Measurements from ENCODE around the gene IRX6. TPM values are rescaled to one million over a fixed set of nuclear protein-coding genes. Genes with fewer than 3 reads are reported as not detected.

IRX6 gene
- total RNA-seq, 1 experiment from 2014 or later, result 0.23 TPM

DNA sequence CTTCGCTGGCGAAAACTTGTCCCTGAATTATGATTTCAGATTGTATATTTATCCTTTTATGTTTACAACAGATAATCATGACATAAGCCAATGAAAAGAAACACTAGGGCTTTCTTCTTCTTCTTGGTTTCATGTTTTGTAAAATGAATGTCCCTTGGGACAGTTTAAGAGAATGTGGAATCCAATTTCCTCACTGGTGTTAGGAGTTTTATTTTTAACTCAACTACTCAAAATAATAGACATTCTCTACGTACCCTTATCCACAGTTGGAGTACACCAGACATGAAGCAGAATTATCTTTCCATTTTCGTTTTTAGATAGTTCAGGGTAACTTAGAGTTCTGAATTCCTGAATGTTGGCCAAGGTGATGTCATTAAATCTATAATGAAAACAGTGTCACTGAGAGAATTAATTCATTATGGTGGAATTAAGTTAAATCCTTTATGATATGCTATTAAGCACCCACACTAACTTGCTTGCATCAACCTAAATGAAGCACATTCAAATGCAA lies 43.4 kb downstream of the IRX6 start:
- no peak for DNase-seq (ENCODE audit: low read depth)

DNA sequence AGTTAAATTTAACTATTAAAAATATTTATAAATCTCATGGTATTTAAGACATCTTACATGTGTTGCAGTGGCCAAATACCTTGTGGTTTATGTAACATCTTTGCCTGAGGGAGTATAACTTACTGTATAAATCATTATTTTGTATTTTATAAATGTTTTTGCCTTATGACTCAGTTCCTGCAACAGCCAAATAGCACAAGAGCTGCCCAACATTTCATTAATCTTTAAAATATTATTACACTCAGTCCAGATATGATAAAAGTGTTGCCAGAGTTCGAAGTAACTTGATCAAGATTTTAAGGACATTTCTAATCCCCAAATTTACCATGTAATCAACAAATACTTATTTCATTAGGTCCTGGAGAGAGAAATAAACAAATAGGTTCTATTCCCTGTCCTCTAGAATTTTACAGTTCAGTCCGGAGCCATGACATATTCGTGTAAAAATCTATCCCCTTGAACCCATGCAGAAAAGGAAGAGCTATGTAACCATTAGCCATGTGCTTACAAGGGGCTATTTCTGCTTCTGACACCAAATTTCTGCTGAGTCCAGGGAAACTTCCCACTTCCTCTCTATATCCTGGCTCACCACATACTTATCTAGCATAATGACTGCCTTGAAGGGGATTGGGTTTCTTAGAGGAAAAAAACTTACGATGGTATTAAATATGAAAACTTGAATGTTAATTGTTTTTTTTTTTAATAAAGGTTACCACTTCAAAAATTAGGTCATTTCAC lies 44.0 kb downstream of the IRX6 start:
- peak; percentile 27 for DNase-seq (ENCODE audit: low read depth)

DNA sequence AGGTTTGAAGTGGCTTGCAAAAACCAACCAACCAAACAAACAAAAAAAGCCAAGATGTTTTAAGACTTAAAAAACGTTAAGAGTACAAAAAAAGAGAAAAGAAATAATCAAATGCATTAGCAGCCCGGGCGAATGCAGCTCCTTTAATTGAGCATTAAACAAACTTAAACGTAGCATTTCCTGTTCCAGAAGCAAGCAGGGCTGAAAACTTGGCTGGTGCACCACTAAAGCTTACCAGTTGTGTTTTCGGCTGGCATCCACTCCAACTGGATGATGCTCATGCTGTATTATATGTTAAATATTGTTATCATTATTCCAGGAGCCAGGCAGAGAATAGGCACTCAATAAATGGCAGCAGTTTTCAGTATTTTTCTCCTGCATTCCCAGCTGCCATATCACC lies 45.1 kb downstream of the IRX6 start:
- no peak for DNase-seq (ENCODE audit: low read depth)

DNA sequence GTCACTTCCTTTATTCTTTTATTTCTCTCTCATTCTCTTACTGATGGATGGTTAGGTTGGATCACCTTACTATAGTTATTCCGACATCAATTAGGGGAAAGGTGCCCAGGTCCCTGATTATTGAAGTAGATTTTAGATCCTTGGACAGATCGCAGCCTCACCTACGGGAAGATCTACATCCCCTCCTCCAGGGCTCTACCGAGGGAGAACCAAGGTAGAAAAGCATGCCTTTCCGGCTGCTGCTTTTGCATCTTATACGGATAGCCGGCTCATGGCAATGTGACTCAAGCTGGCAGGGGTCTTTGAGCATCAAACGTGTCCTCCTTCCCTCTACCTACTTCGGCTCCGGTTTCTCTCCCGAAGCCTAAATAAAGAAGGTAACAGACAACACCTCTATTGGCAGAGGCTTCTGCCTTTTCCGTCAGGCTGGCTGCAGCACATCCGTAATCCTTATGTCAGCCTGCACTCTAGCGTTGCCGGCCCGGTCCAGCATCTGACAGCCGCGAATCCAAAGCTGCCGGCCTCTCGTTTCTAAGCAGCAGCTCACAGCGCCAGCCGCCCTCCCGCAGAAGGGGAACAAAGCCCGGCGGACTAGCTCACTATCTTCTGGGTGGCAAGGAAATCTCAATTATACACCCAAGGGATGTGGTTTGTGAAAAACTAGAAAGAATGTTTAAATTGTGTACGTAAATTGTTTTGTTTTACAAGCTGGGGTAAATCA lies 46.9 kb downstream of the IRX6 start:
- DNase-seq (ENCODE audit: low read depth), result peak; percentile 73

DNA sequence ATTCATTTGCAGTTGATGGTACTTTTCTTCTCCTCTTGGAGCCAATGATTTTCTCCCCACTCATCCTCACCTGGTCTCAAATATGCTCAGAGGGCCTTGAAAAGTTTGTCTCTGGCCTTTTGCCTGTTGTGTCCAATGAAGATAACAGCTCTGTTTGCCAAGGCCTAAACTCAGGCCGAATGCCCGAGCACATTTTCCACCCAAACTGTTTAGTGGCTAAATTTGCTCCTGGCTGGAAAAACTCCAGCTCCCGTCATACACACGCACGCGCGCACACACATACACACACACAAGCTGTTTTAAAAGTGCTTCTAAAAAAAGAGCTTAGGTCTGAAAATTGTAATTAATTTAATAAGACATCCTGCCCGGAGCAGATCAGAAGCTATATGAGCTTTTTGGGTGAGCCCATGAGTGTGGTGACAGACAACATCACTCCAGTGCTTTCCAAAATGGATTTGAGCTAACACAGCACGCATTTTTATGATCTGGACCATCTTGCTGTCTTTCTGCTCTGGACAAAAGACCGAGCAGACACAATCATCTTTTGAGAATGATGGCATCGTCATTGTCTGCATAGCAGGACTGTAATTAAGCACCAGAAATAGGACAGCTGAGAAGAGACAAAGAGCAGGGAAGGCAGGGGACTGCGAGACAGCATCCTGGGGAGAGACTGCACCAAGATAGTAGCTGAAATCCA lies 48.9 kb downstream of the IRX6 start:
- DNase-seq (ENCODE audit: low read depth), result no peak

DNA sequence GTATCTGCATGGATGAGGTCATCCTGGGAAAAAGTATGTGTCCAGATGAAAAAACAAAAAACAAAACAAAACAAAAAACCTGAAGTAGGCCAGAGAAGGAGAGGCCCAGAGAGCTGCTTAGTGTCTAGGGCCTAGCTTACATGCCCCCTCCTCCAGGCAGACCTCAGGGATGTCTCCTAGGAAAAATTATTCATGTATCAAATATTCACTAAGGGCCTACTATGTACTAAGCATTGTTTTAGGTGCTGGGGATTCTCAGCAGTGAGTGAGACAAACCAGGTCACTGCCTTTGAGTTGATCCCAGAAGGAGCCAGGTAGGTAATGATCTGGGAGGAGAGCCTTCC lies 49.5 kb downstream of the IRX6 start:
- no peak for DNase-seq (ENCODE audit: low read depth)

DNA sequence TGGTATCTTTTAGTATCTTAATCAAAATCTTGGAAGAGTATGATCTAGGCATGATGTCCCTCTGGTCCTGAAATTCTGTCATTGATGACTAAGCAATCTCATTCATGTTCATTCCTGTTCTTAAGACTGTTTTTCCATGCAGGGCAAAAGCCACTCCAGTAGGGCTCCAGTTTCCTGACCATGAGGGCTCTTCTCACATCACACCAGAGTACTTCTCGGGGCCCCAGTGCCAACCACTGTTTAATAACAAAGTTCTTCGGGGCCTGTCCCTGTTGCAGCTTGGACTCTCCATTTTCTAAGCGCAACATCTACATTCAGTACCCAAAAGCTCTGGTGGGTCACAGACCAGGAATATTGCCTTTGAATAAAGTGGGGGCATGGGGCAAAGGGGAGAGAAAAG lies 52.0 kb downstream of the IRX6 start:
- DNase-seq (ENCODE audit: low read depth), result no peak

DNA sequence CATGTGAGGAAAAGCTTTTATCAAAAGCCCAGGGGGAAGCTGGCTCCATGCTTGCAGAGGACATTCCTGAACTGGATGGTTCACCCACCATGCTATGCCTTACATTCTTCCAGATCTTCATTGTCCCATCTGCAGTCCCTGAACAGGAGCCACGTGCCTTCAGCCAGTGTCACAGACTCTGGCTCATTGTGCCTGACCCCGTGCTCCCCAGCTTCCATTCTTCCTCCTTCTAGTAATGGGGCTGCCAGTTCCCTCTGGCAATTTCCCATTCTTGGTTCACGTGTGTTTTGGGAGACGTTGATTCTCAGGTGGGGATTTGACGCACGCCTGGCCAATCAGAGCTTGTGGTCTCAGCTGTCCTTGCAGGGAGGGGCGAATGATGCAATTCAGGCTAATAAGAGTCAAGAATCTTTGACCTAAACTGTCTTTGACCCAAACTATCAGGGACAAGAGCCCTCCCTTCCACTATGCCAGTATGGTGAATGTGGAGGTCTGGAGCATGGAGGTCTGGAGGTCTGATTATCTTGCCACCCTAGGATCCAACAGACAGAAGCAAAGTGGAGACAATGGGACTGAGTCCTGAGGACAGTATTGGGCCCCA lies 52.7 kb downstream of the IRX6 start:
- DNase-seq (ENCODE audit: low read depth), result no peak

DNA sequence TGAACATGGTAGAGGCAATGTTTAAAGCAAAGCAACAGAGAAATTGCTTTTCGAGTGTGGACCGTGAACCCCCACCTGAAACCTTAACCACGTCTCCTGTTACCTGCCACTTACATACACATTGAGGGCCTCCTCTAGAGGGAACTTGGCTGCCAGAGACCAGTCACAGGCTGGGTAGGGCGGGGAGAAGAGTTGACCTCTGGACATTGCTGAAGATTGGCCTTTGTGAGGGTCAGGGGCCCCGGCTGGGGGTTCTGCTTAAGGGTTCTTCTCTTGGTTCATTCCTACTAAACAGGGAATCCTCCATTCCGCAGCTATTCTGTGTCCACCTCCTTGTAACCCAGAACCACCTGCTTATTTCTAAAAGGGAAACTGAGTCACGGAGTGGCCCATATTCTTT lies 53.8 kb downstream of the IRX6 start:
- DNase-seq (ENCODE audit: low read depth), result no peak

DNA sequence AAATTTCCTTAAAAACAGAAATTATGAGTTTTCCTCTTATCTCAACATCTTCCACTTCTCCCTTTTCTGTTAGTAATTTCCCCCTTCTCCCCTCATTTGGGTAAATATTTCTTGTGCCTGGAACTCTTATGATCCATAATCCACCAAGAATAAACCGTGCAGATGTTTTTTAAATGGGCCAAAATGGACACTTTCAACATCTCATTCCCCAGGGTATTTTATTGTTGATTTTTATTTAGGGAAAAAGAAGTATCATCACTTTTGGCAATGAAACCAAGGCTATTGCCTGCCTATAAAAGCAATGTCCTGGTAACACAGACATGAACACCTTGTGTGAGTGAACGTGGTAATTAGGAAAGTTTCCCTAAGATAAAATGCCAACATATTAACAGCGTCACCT lies 54.6 kb downstream of the IRX6 start:
- no peak for DNase-seq (ENCODE audit: low read depth)

DNA sequence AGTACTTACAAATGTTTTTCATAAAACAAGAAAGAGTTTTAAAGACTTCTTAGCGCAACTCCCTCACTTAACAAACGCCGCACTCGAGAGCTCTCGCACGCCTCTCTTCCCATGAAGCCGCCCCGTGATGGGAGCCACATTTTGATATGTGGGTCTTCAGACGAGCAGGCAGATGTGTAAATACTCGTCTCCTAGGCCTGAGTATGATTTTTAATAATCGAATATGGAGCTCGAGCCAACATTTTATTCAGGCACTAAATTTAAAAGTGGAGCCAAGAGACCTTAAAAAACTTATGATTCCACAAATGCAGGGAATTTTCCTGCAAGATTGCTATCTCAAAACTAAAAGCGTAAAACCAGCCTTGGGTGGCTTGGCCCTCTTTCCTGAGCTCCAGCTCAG lies 55.4 kb downstream of the IRX6 start:
- no peak for DNase-seq (ENCODE audit: low read depth)

DNA sequence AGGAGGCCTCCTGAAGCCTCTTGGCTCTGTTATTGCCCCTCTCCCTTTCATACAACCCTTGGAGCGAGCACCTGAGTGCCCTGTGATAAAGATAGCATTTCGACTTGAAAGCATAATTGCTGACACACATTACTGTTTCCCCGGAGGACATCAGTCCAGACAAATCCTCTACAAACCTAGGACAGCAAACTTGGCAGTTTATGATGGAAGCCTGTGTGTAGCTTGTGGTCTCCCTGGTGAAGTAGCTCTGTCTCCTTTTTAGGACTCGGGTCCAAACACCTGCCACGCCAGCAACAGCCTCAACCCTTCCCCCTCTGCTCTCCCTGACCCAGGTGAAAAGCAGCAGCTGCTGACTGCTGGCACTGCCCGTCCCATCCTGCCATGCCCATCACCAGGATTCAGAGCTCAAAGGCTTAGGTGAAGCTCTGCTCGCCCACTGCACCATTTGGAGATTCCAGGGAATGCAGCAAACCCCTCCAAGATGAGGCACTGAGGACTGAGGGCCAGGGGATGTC lies 55.9 kb downstream of the IRX6 start:
- DNase-seq (ENCODE audit: low read depth), result no peak

Other genes with a start within 250 kb of the IRX6 start
- gene MMP2, start 155.0 kb downstream of the IRX6 start, total RNA-seq (2014; rRNA removed; shearing (Covaris generic)), result 143 and 147 TPM in 2 replicates
- gene LPCAT2, start 184.9 kb downstream of the IRX6 start, total RNA-seq (2014; rRNA removed; shearing (Covaris generic)), result 0.45 and 0.69 TPM in 2 replicates
- gene CAPNS2, start 242.5 kb downstream of the IRX6 start, total RNA-seq (2014; rRNA removed; shearing (Covaris generic)), result not detected in 2 replicates

All from Daoy (cell line).